ENCODE measurements around the gene USP6. TPM values are rescaled to one million over a fixed set of nuclear protein-coding genes. Genes with fewer than 3 reads are reported as not detected.
A peak's percentile ranks its signal among the peaks of the same experiment; 100 is the strongest.

The USP6 gene
- total and polyA plus RNA-seq, 10 of the 15 experiments (the other 5 are each of a cell fraction or from before 2014, with no cell fraction given) = under 0.01 to 0.39 (median 0.10) TPM; not detected in 2

- TF ChIP-seq, protein P1, sequence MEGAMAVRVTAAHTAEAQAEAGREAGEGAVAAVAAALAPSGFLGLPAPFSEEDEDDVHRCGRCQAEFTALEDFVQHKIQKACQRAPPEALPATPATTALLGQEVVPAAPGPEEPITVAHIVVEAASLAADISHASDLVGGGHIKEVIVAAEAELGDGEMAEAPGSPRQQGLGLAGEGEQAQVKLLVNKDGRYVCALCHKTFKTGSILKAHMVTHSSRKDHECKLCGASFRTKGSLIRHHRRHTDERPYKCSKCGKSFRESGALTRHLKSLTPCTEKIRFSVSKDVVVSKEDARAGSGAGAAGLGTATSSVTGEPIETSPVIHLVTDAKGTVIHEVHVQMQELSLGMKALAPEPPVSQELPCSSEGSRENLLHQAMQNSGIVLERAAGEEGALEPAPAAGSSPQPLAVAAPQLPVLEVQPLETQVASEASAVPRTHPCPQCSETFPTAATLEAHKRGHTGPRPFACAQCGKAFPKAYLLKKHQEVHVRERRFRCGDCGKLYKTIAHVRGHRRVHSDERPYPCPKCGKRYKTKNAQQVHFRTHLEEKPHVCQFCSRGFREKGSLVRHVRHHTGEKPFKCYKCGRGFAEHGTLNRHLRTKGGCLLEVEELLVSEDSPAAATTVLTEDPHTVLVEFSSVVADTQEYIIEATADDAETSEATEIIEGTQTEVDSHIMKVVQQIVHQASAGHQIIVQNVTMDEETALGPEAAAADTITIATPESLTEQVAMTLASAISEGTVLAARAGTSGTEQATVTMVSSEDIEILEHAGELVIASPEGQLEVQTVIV (IDR thresholded peaks at IDR 0.05; ENCODE audit: borderline replicate concordance, partially characterized antibody) = no peak
- TF ChIP-seq ZNF274 (IDR thresholded peaks at IDR 0.05; ENCODE audit: insufficient read depth, insufficient read length) (no peak), KAT2A (conservative IDR thresholded peaks at IDR 0.05; ENCODE audit: control insufficient read depth, low read depth, low read length) (no peak), MEF2A (IDR thresholded peaks at IDR 0.05; ENCODE audit: insufficient read depth, low read depth, low read length) (0 out of 2 replicates have a peak, but pooled peaks have one; percentile 24), ATF2 (IDR thresholded peaks at IDR 0.05; ENCODE audit: low read length) (peak; percentile 19; the same call in 1 of the 2 replicates), CHD1 (IDR thresholded peaks at IDR 0.05; ENCODE audit: low read depth, low read length) (no peak), NR2F1 (conservative IDR thresholded peaks at IDR 0.05) (no peak), EP300 (IDR thresholded peaks at IDR 0.05; ENCODE audit: borderline replicate concordance in 1 of 2, control insufficient read depth in 1 of 2, low read depth in 2 of 2, low read length in 2 of 2) (peak in 1 of 2 experiments; percentile 63; a peak in 2 of 4 replicates), RELB (IDR thresholded peaks at IDR 0.05; ENCODE audit: low read depth) (peak; percentile 91), NFYA (IDR thresholded peaks at IDR 0.05; ENCODE audit: borderline replicate concordance, low read depth, low read length) (no peak), ZZZ3 (IDR thresholded peaks at IDR 0.05; ENCODE audit: control insufficient read depth, insufficient read length, low read depth) (no peak), JUNB (IDR thresholded peaks at IDR 0.05) (no peak), RAD51 (IDR thresholded peaks at IDR 0.05) (peak; percentile 47; the same call in 1 of the 2 replicates), SMAD5 (IDR thresholded peaks at IDR 0.05; ENCODE audit: low read depth) (no peak), BACH1 (IDR thresholded peaks at IDR 0.05; ENCODE audit: borderline replicate concordance) (no peak), MYB (IDR thresholded peaks at IDR 0.05; ENCODE audit: borderline replicate concordance, low read depth, low read length) (no peak), TCF7 (IDR thresholded peaks at IDR 0.05; ENCODE audit: borderline replicate concordance) (no peak), MTA2 (IDR thresholded peaks at IDR 0.05; ENCODE audit: low read depth) (no peak)
- TF ChIP-seq, protein P2, sequence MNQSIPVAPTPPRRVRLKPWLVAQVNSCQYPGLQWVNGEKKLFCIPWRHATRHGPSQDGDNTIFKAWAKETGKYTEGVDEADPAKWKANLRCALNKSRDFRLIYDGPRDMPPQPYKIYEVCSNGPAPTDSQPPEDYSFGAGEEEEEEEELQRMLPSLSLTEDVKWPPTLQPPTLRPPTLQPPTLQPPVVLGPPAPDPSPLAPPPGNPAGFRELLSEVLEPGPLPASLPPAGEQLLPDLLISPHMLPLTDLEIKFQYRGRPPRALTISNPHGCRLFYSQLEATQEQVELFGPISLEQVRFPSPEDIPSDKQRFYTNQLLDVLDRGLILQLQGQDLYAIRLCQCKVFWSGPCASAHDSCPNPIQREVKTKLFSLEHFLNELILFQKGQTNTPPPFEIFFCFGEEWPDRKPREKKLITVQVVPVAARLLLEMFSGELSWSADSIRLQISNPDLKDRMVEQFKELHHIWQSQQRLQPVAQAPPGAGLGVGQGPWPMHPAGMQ (IDR thresholded peaks at IDR 0.05; ENCODE audit: borderline replicate concordance) = no peak
- TF ChIP-seq, protein P3, sequence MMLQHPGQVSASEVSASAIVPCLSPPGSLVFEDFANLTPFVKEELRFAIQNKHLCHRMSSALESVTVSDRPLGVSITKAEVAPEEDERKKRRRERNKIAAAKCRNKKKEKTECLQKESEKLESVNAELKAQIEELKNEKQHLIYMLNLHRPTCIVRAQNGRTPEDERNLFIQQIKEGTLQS (IDR thresholded peaks at IDR 0.05; ENCODE audit: borderline replicate concordance, extremely low read depth, low read depth, low read length) = no peak
- TF ChIP-seq, protein P4, sequence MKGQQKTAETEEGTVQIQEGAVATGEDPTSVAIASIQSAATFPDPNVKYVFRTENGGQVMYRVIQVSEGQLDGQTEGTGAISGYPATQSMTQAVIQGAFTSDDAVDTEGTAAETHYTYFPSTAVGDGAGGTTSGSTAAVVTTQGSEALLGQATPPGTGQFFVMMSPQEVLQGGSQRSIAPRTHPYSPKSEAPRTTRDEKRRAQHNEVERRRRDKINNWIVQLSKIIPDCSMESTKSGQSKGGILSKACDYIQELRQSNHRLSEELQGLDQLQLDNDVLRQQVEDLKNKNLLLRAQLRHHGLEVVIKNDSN (IDR thresholded peaks at IDR 0.05; ENCODE audit: borderline replicate concordance, extremely low read length, insufficient read depth, low read depth, low read length) = no peak
Measured at GRCh38 chr17:5210614-5211252, 94.9 kb downstream of the USP6 start (continued).

Data from GM12878 (cell line).